Astrocyte (in vitro differentiated cells and primary cell): ENCODE results near the gene FBLN1. TPM values are rescaled to one million over a fixed set of nuclear protein-coding genes. Genes with fewer than 3 reads are reported as not detected.

Source experiments
- DNase-seq: peaks from one replicate; pipeline ENCODE4 v3.0.0-alpha.2; 2010; ENCODE audit warnings: low read depth
- FAIRE-seq: peaks from 2 replicates; lab custom pipeline; 2011; peaks lifted over from hg19 to GRCh38; lab: Jason Lieb, UNC
- H2AFZ ChIP-seq: 2 replicates; pipeline ENCODE4 v1.6.0; 2012; ENCODE audit warnings: low read depth, low read length, inconsistent platforms
- H3K27ac ChIP-seq: 2 replicates; pipeline ENCODE4 v1.5.1; 2011; ENCODE audit warnings: low read depth, low read length, inconsistent platforms
- H3K27me3 ChIP-seq: 2 replicates; pipeline ENCODE4 v1.6.0; 2011; ENCODE audit warnings: low read length, inconsistent platforms; ENCODE audit not compliant: insufficient read depth
- H3K36me3 ChIP-seq: 2 replicates; pipeline ENCODE4 v1.5.1; 2011; ENCODE audit warnings: low read length, inconsistent platforms; ENCODE audit not compliant: insufficient read depth
- H3K4me1 ChIP-seq: 2 replicates; pipeline ENCODE4 v1.5.1; 2011; ENCODE audit warnings: low read length, inconsistent platforms; ENCODE audit not compliant: insufficient read depth
- H3K4me2 ChIP-seq: 2 replicates; pipeline ENCODE4 v1.6.0; 2012; ENCODE audit warnings: low read length, inconsistent platforms
- H3K4me3 ChIP-seq: 2 replicates; pipeline ENCODE4 v1.5.1; 2011; ENCODE audit warnings: low read depth, mild to moderate bottlenecking, low read length, inconsistent platforms; ENCODE audit not compliant: insufficient read depth
- H3K79me2 ChIP-seq: 2 replicates; pipeline ENCODE4 v1.6.0; 2012; ENCODE audit warnings: mild to moderate bottlenecking, low read length, inconsistent platforms; ENCODE audit not compliant: insufficient read depth
- H3K9ac ChIP-seq: 2 replicates; pipeline ENCODE4 v1.6.0; 2012; ENCODE audit warnings: mild to moderate bottlenecking, low read length, inconsistent platforms
- H3K9me3 ChIP-seq: 2 replicates; pipeline ENCODE4 v1.5.1; 2012; ENCODE audit warnings: low read depth, mild to moderate bottlenecking, low read length, inconsistent platforms; ENCODE audit not compliant: insufficient read depth
- H4K20me1 ChIP-seq: 2 replicates; pipeline ENCODE4 v1.6.0; 2012; ENCODE audit warnings: low read length, inconsistent platforms; ENCODE audit not compliant: insufficient read depth
- H3K27ac Mint-ChIP-seq: one replicate; pipeline ENCODE4 v1.8.0; 2021; ENCODE audit warnings: mild to moderate bottlenecking, mixed read lengths; ENCODE audit not compliant: unreplicated experiment
- H3K27me3 Mint-ChIP-seq: one replicate; pipeline ENCODE4 v1.8.0; 2021; ENCODE audit warnings: low read depth, mixed read lengths; ENCODE audit not compliant: unreplicated experiment
- H3K36me3 Mint-ChIP-seq: one replicate; pipeline ENCODE4 v1.8.0; 2021; ENCODE audit warnings: low read depth, mixed read lengths; ENCODE audit not compliant: unreplicated experiment
- H3K4me1 Mint-ChIP-seq: one replicate; pipeline ENCODE4 v1.8.0; 2021; ENCODE audit warnings: low read depth, mixed read lengths; ENCODE audit not compliant: unreplicated experiment
- H3K4me3 Mint-ChIP-seq: one replicate; pipeline ENCODE4 v1.8.0; 2021; ENCODE audit warnings: mild to moderate bottlenecking, moderate library complexity, mixed read lengths; ENCODE audit not compliant: unreplicated experiment
- H3K9me3 Mint-ChIP-seq: one replicate; pipeline ENCODE4 v1.8.0; 2021; ENCODE audit warnings: mild to moderate bottlenecking, mixed read lengths; ENCODE audit not compliant: unreplicated experiment
- CTCF ChIP-seq: IDR thresholded peaks from 2 replicates; pipeline ENCODE4 v1.5.1; 2011; ENCODE audit warnings: low read depth, mild to moderate bottlenecking, inconsistent platforms, low read length, moderate library complexity; ENCODE audit not compliant: insufficient read depth
- EZH2 ChIP-seq: IDR thresholded peaks from 2 replicates; pipeline ENCODE4 v1.6.1; 2012; ENCODE audit warnings: mild to moderate bottlenecking, low read length, inconsistent platforms; ENCODE audit not compliant: insufficient read depth
- total RNA-seq: library from RNA; stranded (reverse); gene quantifications from 2 replicates; pipeline ENCODE4 v1.2.1, GENCODE V29; 2021

FBLN1 gene
- total RNA-seq, 1 donor from 2014 or later, result 69.2 TPM

GRCh38 chr22:45496451-45496941 lies 6.2 kb upstream of the FBLN1 start:
- peaks cover 7% of the 10 kb centered on the region for H3K9me3 Mint-ChIP-seq
- DNase-seq (no peak), FAIRE-seq (no peak)
- Histone ChIP-seq H3K27me3 (no peaks in the 10 kb centered on the region), H4K20me1 (no peaks in the 10 kb centered on the region), H3K36me3 (no peaks in the 10 kb centered on the region), H3K9ac (no peak overlapping the region), H3K4me2 (no peak overlapping the region), H3K27ac (no peak overlapping the region), H3K4me1 (peaks cover 10% of the 10 kb centered on the region), H2AFZ (no peak overlapping the region), H3K4me3 (no peak overlapping the region), H3K9me3 (no peaks in the 10 kb centered on the region), H3K79me2 (no peaks in the 10 kb centered on the region)
- no peak overlapping the region for H3K4me3 Mint-ChIP-seq
- no peak overlapping the region for H3K27ac Mint-ChIP-seq
- peaks cover 2% of the 10 kb centered on the region for H3K36me3 Mint-ChIP-seq
- H3K27me3 Mint-ChIP-seq, result peaks cover 7% of the 10 kb centered on the region
- no peak for TF ChIP-seq CTCF
- TF ChIP-seq EZH2, result no peak
- no peaks in the 10 kb centered on the region for H3K4me1 Mint-ChIP-seq

- TF ChIP-seq EZH2 (no peak), CTCF (no peak)
- no peak overlapping the region for H2AFZ ChIP-seq
- DNase-seq (no peak), FAIRE-seq (no peak)
- no peak overlapping the region for H3K27ac ChIP-seq
- no peak overlapping the region for H3K4me3 Mint-ChIP-seq
- H3K4me1 Mint-ChIP-seq, result no peaks in the 10 kb centered on the region
- H3K9me3 Mint-ChIP-seq, result peaks cover 5% of the 10 kb centered on the region
- H3K36me3 Mint-ChIP-seq, result peaks cover 2% of the 10 kb centered on the region
- H3K36me3 ChIP-seq, result no peaks in the 10 kb centered on the region
- H3K9ac ChIP-seq, result no peak overlapping the region
- peaks cover 7% of the 10 kb centered on the region for H3K27me3 Mint-ChIP-seq
- no peak overlapping the region for H3K27ac Mint-ChIP-seq
- no peak overlapping the region for H3K4me3 ChIP-seq
- no peaks in the 10 kb centered on the region for H4K20me1 ChIP-seq
- no peak overlapping the region for H3K4me2 ChIP-seq
- no peaks in the 10 kb centered on the region for H3K79me2 ChIP-seq
- H3K4me1 ChIP-seq, result peaks cover 10% of the 10 kb centered on the region
- H3K27me3 ChIP-seq, result no peaks in the 10 kb centered on the region
- H3K9me3 ChIP-seq, result no peaks in the 10 kb centered on the region
These were observed 5.1 kb upstream of the FBLN1 start for GRCh38 chr22:45497351-45498145.

- Mint-ChIP-seq H3K36me3 (no peaks in the 10 kb centered on the region), H3K27ac (no peak overlapping the region), H3K4me1 (peaks cover 3% of the 10 kb centered on the region), H3K4me3 (no peak overlapping the region), H3K27me3 (peaks cover 7% of the 10 kb centered on the region), H3K9me3 (no peaks in the 10 kb centered on the region)
- Histone ChIP-seq H3K4me2 (no peak overlapping the region), H3K79me2 (peaks cover 13% of the 10 kb centered on the region), H3K36me3 (no peaks in the 10 kb centered on the region), H3K27me3 (no peaks in the 10 kb centered on the region), H3K4me3 (no peak overlapping the region), H3K27ac (no peak overlapping the region), H3K9me3 (no peaks in the 10 kb centered on the region), H2AFZ (no peak overlapping the region), H4K20me1 (no peaks in the 10 kb centered on the region), H3K4me1 (peaks cover 21% of the 10 kb centered on the region), H3K9ac (no peak overlapping the region)
- TF ChIP-seq CTCF, result no peak
- no peak for TF ChIP-seq EZH2
- DNase-seq (no peak), FAIRE-seq (no peak)
These were observed 2.9 kb upstream of the FBLN1 start for GRCh38 chr22:45499746-45500145.
